Bronchial epithelial cell (primary cell): ENCODE results near the gene SIGLEC9. TPM values are rescaled to one million over a fixed set of nuclear protein-coding genes. Genes with fewer than 3 reads are reported as not detected.

Source experiments
- DNase-seq: peaks from one replicate; pipeline ENCODE4 v3.0.0-alpha.2; 2010; ENCODE audit warnings: low read depth
- FAIRE-seq: peaks from 2 replicates; lab custom pipeline; 2011; peaks lifted over from hg19 to GRCh38; lab: Jason Lieb, UNC
- H3K27me3 ChIP-seq: 2 replicates; pipeline ENCODE4 v1.5.1; 2011; ENCODE audit warnings: low read length; ENCODE audit not compliant: control insufficient read depth, insufficient read depth
- H3K36me3 ChIP-seq: 2 replicates; pipeline ENCODE4 v1.5.1; 2011; ENCODE audit warnings: low read length; ENCODE audit not compliant: control insufficient read depth, insufficient read depth
- H3K4me3 ChIP-seq: 2 replicates; pipeline ENCODE4 v1.5.1; 2011; ENCODE audit warnings: mild to moderate bottlenecking, low read depth, low read length, control low read depth
- total RNA-seq: library from RNA; depleted of rRNA; stranded (reverse); fragments of >200 nt; gene quantifications from 2 replicates; pipeline ENCODE4 v1.2.1, GENCODE V29; 2014
- TF ChIP-seq, protein P1 (sequence below): IDR thresholded peaks from 2 replicates; pipeline ENCODE4 v1.5.1; 2011; ENCODE audit warnings: mild to moderate bottlenecking, moderate library complexity, low read length, control low read depth, inconsistent platforms; ENCODE audit not compliant: insufficient read depth, severe bottlenecking

SIGLEC9 gene
- total RNA-seq, 1 donor from 2014 or later: not detected

DNA sequence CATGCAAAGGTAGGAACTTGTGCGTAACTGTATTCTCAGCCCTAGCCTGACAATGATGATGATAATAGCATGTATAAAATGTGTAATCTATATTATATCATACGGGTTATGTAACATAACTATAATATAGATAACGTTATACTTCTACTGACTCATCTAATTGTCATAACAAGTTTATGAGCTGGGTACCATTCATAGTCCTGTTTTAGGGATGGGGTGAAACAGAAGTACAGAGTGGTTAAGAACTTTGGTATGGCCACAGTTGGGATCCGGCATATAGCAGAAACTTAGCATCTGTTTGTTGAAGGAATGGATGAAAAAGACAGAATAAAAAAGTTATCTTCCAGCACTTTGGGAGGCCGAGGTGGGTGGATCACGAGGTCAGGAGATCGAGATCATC lies 21.7 kb upstream of the SIGLEC9 start:
- Histone ChIP-seq H3K4me3 (no peak overlapping the region), H3K36me3 (peaks cover 16% of the 10 kb centered on the region), H3K27me3 (no peaks in the 10 kb centered on the region)
- FAIRE-seq (no peak), DNase-seq (no peak)
- TF ChIP-seq, protein P1, sequence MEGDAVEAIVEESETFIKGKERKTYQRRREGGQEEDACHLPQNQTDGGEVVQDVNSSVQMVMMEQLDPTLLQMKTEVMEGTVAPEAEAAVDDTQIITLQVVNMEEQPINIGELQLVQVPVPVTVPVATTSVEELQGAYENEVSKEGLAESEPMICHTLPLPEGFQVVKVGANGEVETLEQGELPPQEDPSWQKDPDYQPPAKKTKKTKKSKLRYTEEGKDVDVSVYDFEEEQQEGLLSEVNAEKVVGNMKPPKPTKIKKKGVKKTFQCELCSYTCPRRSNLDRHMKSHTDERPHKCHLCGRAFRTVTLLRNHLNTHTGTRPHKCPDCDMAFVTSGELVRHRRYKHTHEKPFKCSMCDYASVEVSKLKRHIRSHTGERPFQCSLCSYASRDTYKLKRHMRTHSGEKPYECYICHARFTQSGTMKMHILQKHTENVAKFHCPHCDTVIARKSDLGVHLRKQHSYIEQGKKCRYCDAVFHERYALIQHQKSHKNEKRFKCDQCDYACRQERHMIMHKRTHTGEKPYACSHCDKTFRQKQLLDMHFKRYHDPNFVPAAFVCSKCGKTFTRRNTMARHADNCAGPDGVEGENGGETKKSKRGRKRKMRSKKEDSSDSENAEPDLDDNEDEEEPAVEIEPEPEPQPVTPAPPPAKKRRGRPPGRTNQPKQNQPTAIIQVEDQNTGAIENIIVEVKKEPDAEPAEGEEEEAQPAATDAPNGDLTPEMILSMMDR: no peak

DNA sequence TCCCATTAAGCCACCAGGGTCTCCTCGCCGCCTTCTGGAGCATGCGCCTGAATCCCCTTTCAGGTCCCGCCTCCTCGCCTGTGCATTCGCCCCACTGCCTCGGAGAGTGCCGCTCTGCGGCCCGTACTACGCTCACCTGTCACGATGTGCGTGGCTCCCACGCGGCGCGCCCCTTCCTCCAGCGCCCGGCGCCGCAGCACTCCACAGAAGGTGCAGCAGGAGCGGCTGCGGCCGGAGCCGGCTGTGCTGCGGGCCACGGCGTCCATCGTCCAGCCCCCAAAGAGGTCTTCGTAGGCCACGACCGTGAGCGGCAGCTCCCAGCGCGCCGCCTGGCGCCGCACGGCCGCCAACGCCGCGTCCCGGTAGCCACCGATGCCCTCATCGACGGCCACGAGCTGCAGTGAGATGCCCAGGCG lies 20.8 kb upstream of the SIGLEC9 start:
- TF ChIP-seq, protein P1: no peak
- no peak for FAIRE-seq
- no peak for DNase-seq
- Histone ChIP-seq H3K36me3 (peaks cover 15% of the 10 kb centered on the region), H3K4me3 (no peak overlapping the region), H3K27me3 (no peaks in the 10 kb centered on the region)

DNA sequence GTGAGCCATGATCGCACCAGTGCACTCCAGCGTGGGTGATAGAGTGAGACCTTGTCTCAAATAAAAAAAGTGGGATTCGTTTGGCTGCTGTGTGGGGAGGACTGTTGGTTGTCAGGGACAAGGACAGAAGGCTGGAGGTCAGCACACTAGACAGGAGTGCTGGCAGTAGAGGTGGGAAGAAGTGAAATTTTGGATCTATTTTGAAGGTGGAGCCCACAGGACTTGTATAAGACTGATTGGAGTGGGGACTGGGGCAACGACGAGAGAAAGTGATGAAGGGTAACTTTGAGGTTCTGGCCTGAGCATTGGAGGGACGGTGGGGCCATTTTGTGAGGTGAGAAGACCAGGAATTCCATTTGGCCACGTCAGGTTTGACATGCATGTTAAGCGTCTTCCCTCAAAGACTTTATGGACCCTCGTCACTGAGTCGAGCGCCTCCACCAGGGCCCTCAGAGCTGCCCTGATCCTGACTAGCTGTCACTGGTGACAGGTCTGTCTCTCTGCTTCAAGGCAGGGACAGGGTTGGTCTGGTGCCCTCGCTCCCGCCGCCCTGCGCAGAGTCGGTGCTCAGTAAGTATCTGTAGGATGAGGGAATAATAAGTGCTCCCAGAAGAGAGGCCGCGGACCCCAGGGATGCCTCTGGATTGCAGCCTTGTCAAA lies 17.2 kb upstream of the SIGLEC9 start:
- TF ChIP-seq, protein P1: peak; percentile 14
- Histone ChIP-seq H3K36me3 (peaks cover 13% of the 10 kb centered on the region), H3K27me3 (no peaks in the 10 kb centered on the region), H3K4me3 (peak overlapping the region; percentile 64)
- no peak for DNase-seq
- no peak for FAIRE-seq

DNA sequence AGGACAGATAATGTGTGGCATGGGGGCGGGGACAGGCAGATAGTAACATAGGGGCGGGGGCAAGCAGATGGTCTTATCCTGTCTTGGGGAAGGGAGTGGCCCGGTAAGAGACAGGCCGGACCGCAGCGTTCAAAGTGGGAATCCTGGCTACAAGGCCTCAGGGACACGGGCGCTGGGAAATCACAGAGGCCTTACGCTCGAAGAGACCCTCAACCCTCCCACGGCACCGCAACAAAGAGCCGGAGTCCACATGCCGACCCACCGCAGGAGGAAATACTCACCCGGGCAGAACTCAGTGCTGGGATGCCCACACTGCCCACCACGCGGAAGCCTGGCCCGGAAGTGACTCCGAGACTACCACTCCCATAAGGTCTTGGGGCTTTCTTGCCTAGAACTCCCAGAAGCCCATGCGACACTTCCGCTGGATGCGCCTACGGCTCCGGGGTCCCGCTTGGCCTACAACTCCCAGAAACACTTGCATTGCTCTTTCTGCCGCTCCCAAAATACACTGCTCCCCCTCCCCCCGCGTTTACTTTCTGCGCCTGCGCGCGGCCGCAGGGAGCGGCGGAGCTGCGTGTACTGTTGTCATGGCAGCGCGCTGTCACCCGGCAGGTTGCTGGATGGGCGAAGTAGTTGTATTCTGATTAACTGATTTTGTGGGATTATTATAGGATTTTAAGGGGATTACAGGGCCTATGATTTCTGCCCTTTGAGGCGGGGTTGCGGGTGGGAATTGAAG lies 16.5 kb upstream of the SIGLEC9 start, which contains the start of gene CTU1:
CTU1 (minus strand) TSS at position 344 of the 739 bp plus-strand sequence. CDS start 3,840 bp downstream, outside the sequence.
- H3K4me3 ChIP-seq: peak within 1 kb of the TSS; percentile 64
- TF ChIP-seq, protein P1: no peak
- FAIRE-seq (peak; percentile 96), DNase-seq (peak; percentile 97)
- no peaks in the 10 kb centered on the region for H3K27me3 ChIP-seq
- peaks cover 12% of the 10 kb centered on the region for H3K36me3 ChIP-seq

DNA sequence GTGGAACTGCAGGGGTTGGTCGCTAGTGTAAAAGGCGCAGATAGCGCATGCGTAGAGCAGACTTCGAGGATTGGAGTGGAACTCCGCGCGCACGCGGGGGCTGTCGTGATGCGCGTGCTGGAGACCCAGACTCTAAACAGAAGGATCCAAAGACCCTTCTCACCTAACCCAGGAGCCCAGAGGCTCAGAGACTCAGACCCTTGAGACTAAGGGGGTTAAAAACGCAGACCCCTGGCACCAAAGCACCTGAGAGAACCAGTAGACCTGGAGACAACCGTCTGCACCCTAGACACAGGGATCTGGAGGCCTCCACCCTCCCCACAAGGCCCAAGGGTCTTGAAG lies 15.9 kb upstream of the SIGLEC9 start:
- Histone ChIP-seq H3K36me3 (peaks cover 9% of the 10 kb centered on the region), H3K27me3 (no peaks in the 10 kb centered on the region), H3K4me3 (peak overlapping the region; percentile 64)
- no peak for FAIRE-seq
- TF ChIP-seq, protein P1: no peak
- DNase-seq: no peak
